Fibroblast of villous mesenchyme (primary cell): ENCODE measurements around the gene RNFT2. TPM values are rescaled to one million over a fixed set of nuclear protein-coding genes. Genes with fewer than 3 reads are reported as not detected.
"Not testable (repeated sequence)": the region's sequence is repeated elsewhere in the genome, so short reads cannot be mapped to it uniquely, and the experiment has no call there.

Source experiments
- DNase-seq: peaks from one replicate; pipeline ENCODE4 v3.0.0-alpha.2; 2010; ENCODE audit warnings: low read depth
- H3K4me3 ChIP-seq: 2 replicates; pipeline ENCODE4 v1.5.1; 2011; ENCODE audit warnings: low read depth, mild to moderate bottlenecking, low read length
- CTCF ChIP-seq: IDR thresholded peaks from 2 replicates; pipeline ENCODE4 v1.5.1; 2012; ENCODE audit warnings: low read depth, mild to moderate bottlenecking, low read length; ENCODE audit not compliant: insufficient read depth
- total RNA-seq: library from RNA; depleted of rRNA; stranded (reverse); fragments of >200 nt; gene quantifications from 2 replicates; pipeline ENCODE4 v1.2.3, GENCODE V29; 2012

The RNFT2 gene
- total RNA-seq, 1 donor, result 7.3 TPM

GRCh38 chr12:116744766-116745165, 6.7 kb downstream of the RNFT2 start:
- H3K4me3 ChIP-seq, result no peak overlapping the region
- no peak for TF ChIP-seq CTCF
- DNase-seq, result no peak

- no peak overlapping the region for H3K4me3 ChIP-seq
- DNase-seq, result no peak
- no peak for TF ChIP-seq CTCF
These were observed 7.4 kb downstream of the RNFT2 start for GRCh38 chr12:116745554-116745953.

- DNase-seq, result no peak
- no peak for TF ChIP-seq CTCF
- H3K4me3 ChIP-seq, result no peak overlapping the region
These were observed 11.8 kb downstream of the RNFT2 start for GRCh38 chr12:116749884-116750283.

- no peak for DNase-seq
- TF ChIP-seq CTCF, result no peak
- H3K4me3 ChIP-seq, result no peak overlapping the region
These were observed 12.2 kb downstream of the RNFT2 start for GRCh38 chr12:116750298-116750697.

GRCh38 chr12:116754097-116754496, 16.0 kb downstream of the RNFT2 start:
- not testable (repeated sequence) for DNase-seq

GRCh38 chr12:116754783-116755182, 16.7 kb downstream of the RNFT2 start:
- DNase-seq, H3K4me3 ChIP-seq: not testable (repeated sequence)

More at GRCh38 chr12:116754097-116754496, 16.0 kb downstream of the RNFT2 start:
- not testable (repeated sequence) for H3K4me3 ChIP-seq

- H3K4me3 ChIP-seq, result peak overlapping the region; percentile 58
- TF ChIP-seq CTCF, result peak; percentile 10
- DNase-seq, result peak; percentile 33
These were observed 21.9 kb downstream of the RNFT2 start for GRCh38 chr12:116759783-116760621.

- peak overlapping the region; percentile 58 for H3K4me3 ChIP-seq
- DNase-seq, result no peak
- no peak for TF ChIP-seq CTCF
These were observed 22.5 kb downstream of the RNFT2 start for GRCh38 chr12:116760622-116761020.
